ENCODE measurements around the gene GPA33.

DNA sequence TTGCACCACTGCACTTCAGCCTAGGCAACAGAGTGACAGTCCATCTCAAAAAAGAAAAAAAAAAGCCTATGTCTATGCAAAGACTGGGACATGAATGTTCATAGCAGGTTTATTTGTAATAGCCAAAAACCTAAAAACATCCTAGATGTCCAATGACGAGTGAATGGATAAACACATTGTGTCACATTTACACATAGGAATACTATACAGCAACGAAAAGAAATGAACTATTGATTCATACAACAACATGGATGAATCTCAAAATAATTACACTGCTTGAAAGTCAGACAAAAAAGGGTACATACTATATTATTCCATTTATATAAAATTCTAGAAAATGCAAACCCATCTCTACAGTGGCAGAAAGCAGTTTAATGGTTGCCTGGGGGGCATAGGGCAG is 11.6 kb upstream of the GPA33 start:
- TF ChIP-seq, protein P1, sequence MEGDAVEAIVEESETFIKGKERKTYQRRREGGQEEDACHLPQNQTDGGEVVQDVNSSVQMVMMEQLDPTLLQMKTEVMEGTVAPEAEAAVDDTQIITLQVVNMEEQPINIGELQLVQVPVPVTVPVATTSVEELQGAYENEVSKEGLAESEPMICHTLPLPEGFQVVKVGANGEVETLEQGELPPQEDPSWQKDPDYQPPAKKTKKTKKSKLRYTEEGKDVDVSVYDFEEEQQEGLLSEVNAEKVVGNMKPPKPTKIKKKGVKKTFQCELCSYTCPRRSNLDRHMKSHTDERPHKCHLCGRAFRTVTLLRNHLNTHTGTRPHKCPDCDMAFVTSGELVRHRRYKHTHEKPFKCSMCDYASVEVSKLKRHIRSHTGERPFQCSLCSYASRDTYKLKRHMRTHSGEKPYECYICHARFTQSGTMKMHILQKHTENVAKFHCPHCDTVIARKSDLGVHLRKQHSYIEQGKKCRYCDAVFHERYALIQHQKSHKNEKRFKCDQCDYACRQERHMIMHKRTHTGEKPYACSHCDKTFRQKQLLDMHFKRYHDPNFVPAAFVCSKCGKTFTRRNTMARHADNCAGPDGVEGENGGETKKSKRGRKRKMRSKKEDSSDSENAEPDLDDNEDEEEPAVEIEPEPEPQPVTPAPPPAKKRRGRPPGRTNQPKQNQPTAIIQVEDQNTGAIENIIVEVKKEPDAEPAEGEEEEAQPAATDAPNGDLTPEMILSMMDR (IDR thresholded peaks at IDR 0.05): no peak
- TF ChIP-seq POLR2A (IDR thresholded peaks at IDR 0.05) (no peak), POLR2AphosphoS5 (IDR thresholded peaks at IDR 0.05; ENCODE audit: insufficient read depth in 1 of 2, low read depth in 1 of 2) (no peak)
